Transverse colon (tissue), 4 donors: ENCODE data around the gene CDK5RAP2. TPM values are rescaled to one million over a fixed set of nuclear protein-coding genes. Genes with fewer than 3 reads are reported as not detected.
A peak's percentile ranks its signal among the peaks of the same experiment; 100 is the strongest.

Source experiments
- DNase-seq: peaks from one replicate; pipeline ENCODE4 v3.0.0-alpha.2; 2019
- H3K27ac ChIP-seq, 4 donors: fragments of 200-600 bp; sonication (generic); 2 replicates each; pipeline ENCODE4 v1.5.1; 2016 to 2018; ENCODE audit warnings: inconsistent platforms in 4 of 4
- H3K27me3 ChIP-seq: fragments of 200-600 bp; sonication (generic); 2 replicates; pipeline ENCODE4 v1.5.1; 2017; ENCODE audit warnings: inconsistent platforms
- H3K36me3 ChIP-seq, 4 donors: fragments of 200-600 bp; sonication (generic); 2 replicates each; pipeline ENCODE4 v1.5.1; 2017 to 2019; ENCODE audit warnings: inconsistent platforms in 4 of 4
- H3K4me1 ChIP-seq, 4 donors: fragments of 200-600 bp; sonication (generic); 2 replicates each; pipeline ENCODE4 v1.5.1; 2017 to 2020; ENCODE audit warnings: inconsistent platforms in 4 of 4
- H3K4me3 ChIP-seq, 4 donors: fragments of 200-600 bp; sonication (generic); 1 replicate in 1 of 4; 2 replicates in 3 of 4; pipeline versions ENCODE4 v1.5.1 to v1.6.1; 2017 to 2019; ENCODE audit warnings: inconsistent platforms in 4 of 4
- H3K9me3 ChIP-seq, 2 donors: fragments of 200-600 bp; sonication (generic); 2 replicates each; pipeline ENCODE4 v1.5.1; 2017 to 2019; ENCODE audit warnings: inconsistent platforms in 2 of 2
- CTCF ChIP-seq, 5 experiments: fragments of 200-600 bp in 3 of 5; fragments of 450-650 bp in 2 of 5; sonication (generic) in 3 of 5; IDR thresholded peaks; 1 replicate in 2 of 5; 2 replicates in 3 of 5; pipeline ENCODE4 v1.5.1; 2016 to 2017; ENCODE audit warnings: antibody characterized with exemption in 5 of 5, inconsistent platforms in 3 of 5, mild to moderate bottlenecking in 2 of 5, moderate library complexity in 1 of 5
- EP300 ChIP-seq: sonication (generic); formaldehyde crosslinking; IDR thresholded peaks from one replicate; pipeline ENCODE4 v1.6.1; 2017; ENCODE audit warnings: antibody characterized with exemption, low read depth
- POLR2A ChIP-seq: fragments of 450-650 bp; IDR thresholded peaks from one replicate; pipeline ENCODE4 v1.6.1; 2016; ENCODE audit warnings: antibody characterized with exemption, mild to moderate bottlenecking, moderate library complexity
- POLR2AphosphoS5 ChIP-seq, 3 donors: sonication (generic); formaldehyde crosslinking; IDR thresholded peaks; one replicate each; pipeline ENCODE4 v1.6.1; 2016; ENCODE audit warnings: antibody characterized with exemption in 3 of 3
- WGBS, 2 donors: methylation state at CpG; one replicate each; pipeline ENCODE4 v1.1.5; 2018; ENCODE audit warnings: low coverage in 1 of 2; 5-methylcytosine and 5-hydroxymethylcytosine counted together
- in situ Hi-C, 4 donors: fragments of 200-750 bp; cut with MboI; loops; one replicate each; pipeline versions ENCODE4 v1.15.0 to v1.15.1; 2017; ENCODE audit warnings: low sequenced_read_pairs in 3 of 4, low pct_ligation_motif_present in 1 of 4, low pct_unique_long_range_greater_than_20kb in 1 of 4
- intact Hi-C: fragments of 100-400 bp; cut with DNase I; formaldehyde crosslinking; loops from one replicate; pipeline ENCODE4 v1.15.1; 2023; ENCODE audit warnings: low total_unique reads
- total RNA-seq, 4 donors: library from RNA; depleted of rRNA; stranded (reverse); fragments of >200 nt; gene quantifications; one replicate each; pipeline ENCODE4 v1.1.0, GENCODE V29; 2016

Gene CDK5RAP2
- total RNA-seq, 4 donors from 2014 or later: 23.6 to 154 (median 28.0) TPM

GRCh38 chr9:120441426-120442307 lies 138.3 kb downstream of the CDK5RAP2 start:
- no peak for TF ChIP-seq CTCF (IDR thresholded peaks at IDR 0.05)
- TF ChIP-seq POLR2AphosphoS5 (IDR thresholded peaks at IDR 0.05): no peak
- TF ChIP-seq EP300: no peak
- no peak for TF ChIP-seq POLR2A
- no peak for DNase-seq
- Histone ChIP-seq H3K36me3 (peaks cover 0 to 11% (median 0%) of the 10 kb centered on the region in 4 donors), H3K27ac (peak overlapping the region in 3 of 4 donors; percentile 16 to 41 (median 33)), H3K4me3 (no peak overlapping the region), H3K4me1 (peaks cover 0 to 10% (median 3%) of the 10 kb centered on the region in 4 donors), H3K27me3 (no peaks in the 10 kb centered on the region), H3K9me3 (no peaks in the 10 kb centered on the region)
- WGBS, 2 donors: 81 to 82% methylated on average over 9 of the region's 9 CpGs
- in situ Hi-C loops: no loop called here
- intact Hi-C loops: no loop called here

- WGBS, 2 donors: 89% methylated on average over 1 of the region's 1 CpG; no CpG with 5 or more reads in 1 of the 2 donors
- H3K27me3 ChIP-seq: no peaks in the 10 kb centered on the region
- no peak overlapping the region for H3K27ac ChIP-seq
- H3K9me3 ChIP-seq: no peaks in the 10 kb centered on the region
- intact Hi-C loops: no loop called here
- TF ChIP-seq POLR2AphosphoS5 (IDR thresholded peaks at IDR 0.05): no peak
- TF ChIP-seq POLR2A: no peak
- TF ChIP-seq EP300: no peak
- TF ChIP-seq CTCF (IDR thresholded peaks at IDR 0.05): no peak
- no peak overlapping the region for H3K4me3 ChIP-seq
- in situ Hi-C loops: no loop called here
- DNase-seq: no peak
- H3K4me1 ChIP-seq: peaks cover 0 to 4% (median 0%) of the 10 kb centered on the region in 4 donors
- peaks cover 0 to 11% (median 0%) of the 10 kb centered on the region in 4 donors for H3K36me3 ChIP-seq
Measured at GRCh38 chr9:120440791-120441190, 139.2 kb downstream of the CDK5RAP2 start.

GRCh38 chr9:120439926-120440325 lies 140.0 kb downstream of the CDK5RAP2 start:
- intact Hi-C loops: no loop called here
- WGBS, 2 donors: 96 to 100% methylated on average over 1 of the region's 1 CpG

More at GRCh38 chr9:120439926-120440325, 140.0 kb downstream of the CDK5RAP2 start:
- TF ChIP-seq POLR2AphosphoS5 (IDR thresholded peaks at IDR 0.05) (no peak), CTCF (IDR thresholded peaks at IDR 0.05) (no peak), POLR2A (no peak), EP300 (no peak)
- H3K4me3 ChIP-seq: no peak overlapping the region
- H3K9me3 ChIP-seq: no peaks in the 10 kb centered on the region
- H3K4me1 ChIP-seq: peaks cover 0 to 9% (median 0%) of the 10 kb centered on the region in 4 donors
- no peak overlapping the region for H3K27ac ChIP-seq
- in situ Hi-C loops: no loop called here
- no peak for DNase-seq
- peaks cover 0 to 11% (median 0%) of the 10 kb centered on the region in 4 donors for H3K36me3 ChIP-seq
- no peaks in the 10 kb centered on the region for H3K27me3 ChIP-seq
